Activated CD8-positive, alpha-beta memory T cell treated with anti-CD3 and anti-CD28 coated beads for 24 hours (primary cell): ENCODE data around the gene GPX2.

Source experiments
- DNase-seq: peaks from one replicate; pipeline ENCODE4 v3.0.0-alpha.2; 2020

The GPX2 gene

GRCh38 chr14:64942531-64943111 lies at the start of gene GPX2:
TSS of gene GPX2 (minus strand) at chr14:64942745. CDS start at chr14:64942726, 19 bp downstream.
- DNase-seq: peak; percentile 43

GRCh38 chr14:64990939-64991338 lies 48.4 kb upstream of the GPX2 start:
- DNase-seq: no peak

- DNase-seq: no peak
Measured at GRCh38 chr14:64990296-64990695, 47.8 kb upstream of the GPX2 start.

- no peak for DNase-seq
Measured at GRCh38 chr14:64987438-64987767, 44.9 kb upstream of the GPX2 start.

- DNase-seq: peak; percentile 98
Measured at GRCh38 chr14:64986648-64987437, 44.3 kb upstream of the GPX2 start, which contains the start of gene FNTB. TSS of gene FNTB (plus strand) at chr14:64986895. CDS start at chr14:64986954, 59 bp downstream.

GRCh38 chr14:64983439-64984310 lies 41.1 kb upstream of the GPX2 start:
- no peak for DNase-seq

- DNase-seq: no peak
Measured at GRCh38 chr14:64979336-64980074, 37.0 kb upstream of the GPX2 start.

- DNase-seq: no peak
Measured at GRCh38 chr14:64974563-64974962, 32.0 kb upstream of the GPX2 start.

- no peak for DNase-seq
Measured at GRCh38 chr14:64973826-64974225, 31.3 kb upstream of the GPX2 start.

GRCh38 chr14:64973026-64973442 lies 30.5 kb upstream of the GPX2 start:
- no peak for DNase-seq

GRCh38 chr14:64971943-64972791 lies 29.6 kb upstream of the GPX2 start, which contains the start of gene RAB15:
TSS of gene RAB15 (minus strand) at chr14:64972336. CDS start at chr14:64972076, 260 bp downstream.
- DNase-seq: peak; percentile 73

- DNase-seq: peak; percentile 73
Measured at GRCh38 chr14:64971491-64971942, 29.0 kb upstream of the GPX2 start.

- DNase-seq: peak; percentile 60
Measured at GRCh38 chr14:64970776-64971477, 28.4 kb upstream of the GPX2 start.

- no peak for DNase-seq
Measured at GRCh38 chr14:64970041-64970440, 27.5 kb upstream of the GPX2 start.

GRCh38 chr14:64968651-64969050 lies 26.1 kb upstream of the GPX2 start:
- DNase-seq: no peak

GRCh38 chr14:64968167-64968566 lies 25.6 kb upstream of the GPX2 start:
- no peak for DNase-seq

GRCh38 chr14:64966976-64967375 lies 24.4 kb upstream of the GPX2 start:
- no peak for DNase-seq

GRCh38 chr14:64965356-64966000 lies 22.9 kb upstream of the GPX2 start:
- no peak for DNase-seq

GRCh38 chr14:64963611-64964010 lies 21.1 kb upstream of the GPX2 start:
- DNase-seq: no peak

GRCh38 chr14:64960762-64961276 lies 18.3 kb upstream of the GPX2 start:
- no peak for DNase-seq
